ENCODE results near the gene DNAAF5. TPM values are rescaled to one million over a fixed set of nuclear protein-coding genes. Genes with fewer than 3 reads are reported as not detected.
A peak's percentile ranks its signal among the peaks of the same experiment; 100 is the strongest.

Gene DNAAF5
- total RNA-seq, 4 donors from 2014 or later, result 26.7 to 34.4 (median 29.0) TPM

GRCh38 chr7:710161-710560 lies 16.3 kb upstream of the DNAAF5 start:
- DNase-seq (ENCODE audit: low spot score in 2 of 2), result peak in 1 of 2 donors; percentile 69
- WGBS, result 92% methylated on average over 14 of the region's 14 CpGs
- H3K27me3 ChIP-seq, result peaks cover 16% of the 10 kb centered on the region

GRCh38 chr7:711093-711921 lies 15.2 kb upstream of the DNAAF5 start:
- H3K36me3 ChIP-seq, result no peaks in the 10 kb centered on the region
- no peak for TF ChIP-seq CTCF (IDR thresholded peaks at IDR 0.05)
- TF ChIP-seq POLR2AphosphoS5 (IDR thresholded peaks at IDR 0.05), result no peak
- TF ChIP-seq EP300 (IDR thresholded peaks at IDR 0.05), result no peak
- no peak for TF ChIP-seq POLR2A (IDR thresholded peaks at IDR 0.05)
- peaks cover 11% of the 10 kb centered on the region for H3K4me1 ChIP-seq
- 33% methylated on average over 5 of the region's 45 CpGs for WGBS
- no peak overlapping the region for H3K27ac ChIP-seq
- peak in 1 of 2 donors; percentile 77 for DNase-seq (ENCODE audit: low spot score in 2 of 2)
- H3K4me3 ChIP-seq, result peak overlapping the region; percentile 61
- no peaks in the 10 kb centered on the region for H3K9me3 ChIP-seq
- peaks cover 16% of the 10 kb centered on the region for H3K27me3 ChIP-seq

More at GRCh38 chr7:710161-710560, 16.3 kb upstream of the DNAAF5 start:
- TF ChIP-seq EP300 (IDR thresholded peaks at IDR 0.05) (no peak), POLR2AphosphoS5 (IDR thresholded peaks at IDR 0.05) (no peak), CTCF (IDR thresholded peaks at IDR 0.05) (no peak), POLR2A (IDR thresholded peaks at IDR 0.05) (no peak)
- Histone ChIP-seq H3K9me3 (no peaks in the 10 kb centered on the region), H3K4me3 (no peak overlapping the region), H3K27ac (no peak overlapping the region), H3K4me1 (peaks cover 11% of the 10 kb centered on the region), H3K36me3 (no peaks in the 10 kb centered on the region)

- H3K9me3 ChIP-seq, result no peaks in the 10 kb centered on the region
- peaks cover 11% of the 10 kb centered on the region for H3K4me1 ChIP-seq
- WGBS, result 7% methylated on average over 4 of the region's 44 CpGs
- TF ChIP-seq POLR2AphosphoS5 (IDR thresholded peaks at IDR 0.05) (no peak), EP300 (IDR thresholded peaks at IDR 0.05) (no peak), POLR2A (IDR thresholded peaks at IDR 0.05) (no peak), CTCF (IDR thresholded peaks at IDR 0.05) (no peak)
- peaks cover 16% of the 10 kb centered on the region for H3K27me3 ChIP-seq
- no peak overlapping the region for H3K27ac ChIP-seq
- H3K4me3 ChIP-seq, result peak overlapping the region; percentile 61
- H3K36me3 ChIP-seq, result no peaks in the 10 kb centered on the region
- DNase-seq (ENCODE audit: low spot score in 2 of 2), result peak in 1 of 2 donors; percentile 67
Observed at GRCh38 chr7:711922-712380, 14.5 kb upstream of the DNAAF5 start.

- no peak overlapping the region for H3K27ac ChIP-seq
- peak overlapping the region; percentile 61 for H3K4me3 ChIP-seq
- no peak for TF ChIP-seq POLR2A (IDR thresholded peaks at IDR 0.05)
- TF ChIP-seq EP300 (IDR thresholded peaks at IDR 0.05), result no peak
- peaks cover 11% of the 10 kb centered on the region for H3K4me1 ChIP-seq
- DNase-seq (ENCODE audit: low spot score in 2 of 2), result peak in 1 of 2 donors; percentile 74
- no peaks in the 10 kb centered on the region for H3K36me3 ChIP-seq
- WGBS, result 51% methylated on average over 3 of the region's 74 CpGs
- no peaks in the 10 kb centered on the region for H3K9me3 ChIP-seq
- H3K27me3 ChIP-seq, result peaks cover 16% of the 10 kb centered on the region
Observed at GRCh38 chr7:712381-713138, 13.9 kb upstream of the DNAAF5 start.

- Histone ChIP-seq H3K27me3 (peaks cover 16% of the 10 kb centered on the region), H3K4me1 (peaks cover 11% of the 10 kb centered on the region), H3K9me3 (no peaks in the 10 kb centered on the region), H3K36me3 (no peaks in the 10 kb centered on the region), H3K27ac (no peak overlapping the region), H3K4me3 (no peak overlapping the region)
- 62% methylated on average over 9 of the region's 9 CpGs for WGBS
- TF ChIP-seq EP300 (IDR thresholded peaks at IDR 0.05) (no peak), POLR2AphosphoS5 (IDR thresholded peaks at IDR 0.05) (no peak), POLR2A (IDR thresholded peaks at IDR 0.05) (no peak), CTCF (IDR thresholded peaks at IDR 0.05) (no peak)
- DNase-seq (ENCODE audit: low spot score in 2 of 2), result peak in 1 of 2 donors; percentile 69
Observed at GRCh38 chr7:713139-713457, 13.4 kb upstream of the DNAAF5 start.

Data from suprapubic skin (tissue), 4 donors.